Astrocyte of the spinal cord (primary cell): ENCODE results near the gene TUT7.
A peak's percentile ranks its signal among the peaks of the same experiment; 100 is the strongest.

Source experiments
- DNase-seq: peaks from one replicate; pipeline ENCODE4 v3.0.0; 2011; ENCODE audit warnings: low read depth, low spot score
- H3K4me3 ChIP-seq: 2 replicates; pipeline ENCODE4 v1.5.1; 2011; ENCODE audit warnings: low read depth, mild to moderate bottlenecking, low read length, moderate library complexity
- CTCF ChIP-seq: IDR thresholded peaks from 2 replicates; pipeline ENCODE4 v1.5.1; 2012; ENCODE audit warnings: low read depth, mild to moderate bottlenecking, low read length, inconsistent platforms
- in situ Hi-C: cut with HindIII; loops from 2 replicates; pipeline ENCODE4 v1.10.0; 2017; ENCODE audit warnings: low sequenced_read_pairs

Gene TUT7

GRCh38 chr9:86337469-86338108 lies 16.6 kb downstream of the TUT7 start:
- in situ Hi-C loops = no loop called here
- no peak for DNase-seq
- TF ChIP-seq CTCF = no peak
- no peak overlapping the region for H3K4me3 ChIP-seq

- in situ Hi-C loops = no loop called here
- no peak overlapping the region for H3K4me3 ChIP-seq
- TF ChIP-seq CTCF = no peak
- DNase-seq = no peak
Observed at GRCh38 chr9:86336058-86336457, 18.2 kb downstream of the TUT7 start.

GRCh38 chr9:86333651-86334050 lies 20.6 kb downstream of the TUT7 start:
- in situ Hi-C loops = no loop called here
- DNase-seq = no peak
- no peak for TF ChIP-seq CTCF
- H3K4me3 ChIP-seq = no peak overlapping the region

GRCh38 chr9:86330186-86330585 lies 24.0 kb downstream of the TUT7 start:
- in situ Hi-C loops = no loop called here
- DNase-seq = no peak
- H3K4me3 ChIP-seq = no peak overlapping the region
- no peak for TF ChIP-seq CTCF

- in situ Hi-C loops = no loop called here
- no peak for TF ChIP-seq CTCF
- no peak overlapping the region for H3K4me3 ChIP-seq
- peak; percentile 22 for DNase-seq
Observed at GRCh38 chr9:86329649-86330048, 24.6 kb downstream of the TUT7 start.

GRCh38 chr9:86328156-86328555 lies 26.1 kb downstream of the TUT7 start:
- TF ChIP-seq CTCF = no peak
- in situ Hi-C loops = no loop called here
- no peak for DNase-seq
- no peak overlapping the region for H3K4me3 ChIP-seq
